ENCODE data around the gene FCMR.
A peak's percentile ranks its signal among the peaks of the same experiment; 100 is the strongest.
"Not testable (repeated sequence)": the region's sequence is repeated elsewhere in the genome, so short reads cannot be mapped to it uniquely, and the experiment has no call there.

FCMR gene

GRCh38 chr1:206949641-206950040 is 27.9 kb upstream of the FCMR start:
- DNase-seq (ENCODE audit: low spot score), result no peak

GRCh38 chr1:206949208-206949607 is 27.5 kb upstream of the FCMR start:
- DNase-seq (ENCODE audit: low spot score), result no peak

- DNase-seq (ENCODE audit: low spot score), result no peak
These were observed 25.5 kb upstream of the FCMR start for GRCh38 chr1:206947255-206947654.

GRCh38 chr1:206946261-206946660 is 24.5 kb upstream of the FCMR start, which contains the start of gene PIGR:
Gene PIGR, minus strand, starts transcription at chr1:206946466. Its CDS starts 5,935 bp downstream, at chr1:206940531.
- DNase-seq (ENCODE audit: low spot score), result no peak

GRCh38 chr1:206945779-206946178 is 24.0 kb upstream of the FCMR start:
- DNase-seq (ENCODE audit: low spot score), result no peak

- DNase-seq (ENCODE audit: low spot score), result peak; percentile 13
These were observed 23.0 kb upstream of the FCMR start for GRCh38 chr1:206944703-206945102.

- no peak for DNase-seq (ENCODE audit: low spot score)
These were observed 20.2 kb upstream of the FCMR start for GRCh38 chr1:206941766-206942418.

GRCh38 chr1:206940588-206940936 is 18.8 kb upstream of the FCMR start:
- DNase-seq (ENCODE audit: low spot score), result no peak

GRCh38 chr1:206939841-206940587 is 18.3 kb upstream of the FCMR start:
- DNase-seq (ENCODE audit: low spot score), result no peak

- no peak for DNase-seq (ENCODE audit: low spot score)
These were observed 17.4 kb upstream of the FCMR start for GRCh38 chr1:206939131-206939530.

- DNase-seq (ENCODE audit: low spot score), result no peak
These were observed 15.7 kb upstream of the FCMR start for GRCh38 chr1:206937425-206937824.

- peak; percentile 22 for DNase-seq (ENCODE audit: low spot score)
These were observed 13.8 kb upstream of the FCMR start for GRCh38 chr1:206935491-206936067.

- DNase-seq (ENCODE audit: low spot score), result peak; percentile 74
These were observed 11.7 kb upstream of the FCMR start for GRCh38 chr1:206933333-206933945.

- no peak for DNase-seq (ENCODE audit: low spot score)
These were observed 10.4 kb upstream of the FCMR start for GRCh38 chr1:206932177-206932576.

GRCh38 chr1:206931709-206932108 is 10.0 kb upstream of the FCMR start:
- DNase-seq (ENCODE audit: low spot score), result no peak

GRCh38 chr1:206930210-206930798 is 8.6 kb upstream of the FCMR start:
- DNase-seq (ENCODE audit: low spot score), result peak; percentile 32

- DNase-seq (ENCODE audit: low spot score), result no peak
These were observed 7.8 kb upstream of the FCMR start for GRCh38 chr1:206929524-206929923.

- no peak for DNase-seq (ENCODE audit: low spot score)
These were observed 4.5 kb upstream of the FCMR start for GRCh38 chr1:206926286-206926685.

- DNase-seq (ENCODE audit: low spot score), result peak; percentile 76
These were observed 3.5 kb upstream of the FCMR start for GRCh38 chr1:206925106-206925736.

- no peak for DNase-seq (ENCODE audit: low spot score)
These were observed 2.9 kb upstream of the FCMR start for GRCh38 chr1:206924592-206925105.

GRCh38 chr1:206923961-206924557 is 2.3 kb upstream of the FCMR start:
- DNase-seq (ENCODE audit: low spot score), result not testable (repeated sequence)
